ENCODE results near the gene OR6C1.
"Not testable (repeated sequence)": the region's sequence is repeated elsewhere in the genome, so short reads cannot be mapped to it uniquely, and the experiment has no call there.

OR6C1 gene

GRCh38 chr12:55314043-55314442, at the start of gene OR6C1:
TSS of gene OR6C1 (plus strand) at chr12:55314343. CDS start at chr12:55320600, 6,257 bp downstream.
- in situ Hi-C loops (cut with MboI; ENCODE audit: low sequenced_read_pairs), result no loop called here

GRCh38 chr12:55280991-55281390, 33.2 kb upstream of the OR6C1 start:
- in situ Hi-C loops (cut with MboI; ENCODE audit: low sequenced_read_pairs), result no loop called here

- in situ Hi-C loops (cut with MboI; ENCODE audit: low sequenced_read_pairs), result no loop called here
Measured at GRCh38 chr12:55289999-55290398, 24.1 kb upstream of the OR6C1 start.

GRCh38 chr12:55296469-55296868, 17.7 kb upstream of the OR6C1 start, which contains the start of gene OR6C6:
TSS of gene OR6C6 (minus strand) at chr12:55296569. CDS start at chr12:55295232, 1,337 bp downstream.
- in situ Hi-C loops (cut with MboI; ENCODE audit: low sequenced_read_pairs), result no loop called here

GRCh38 chr12:55320201-55320600, 6.1 kb downstream of the OR6C1 start:
- in situ Hi-C loops (cut with MboI; ENCODE audit: low sequenced_read_pairs), result no loop called here

- in situ Hi-C loops (cut with MboI; ENCODE audit: low sequenced_read_pairs), result not testable (repeated sequence)
Measured at GRCh38 chr12:55325801-55326200, 11.7 kb downstream of the OR6C1 start.

- in situ Hi-C loops (cut with MboI; ENCODE audit: low sequenced_read_pairs), result no loop called here
Measured at GRCh38 chr12:55330446-55330845, 16.3 kb downstream of the OR6C1 start, which contains the start of gene OR6C3. TSS of gene OR6C3 (plus strand) at chr12:55330746. CDS start at chr12:55331701, 955 bp downstream.

- in situ Hi-C loops (cut with MboI; ENCODE audit: low sequenced_read_pairs), result no loop called here
Measured at GRCh38 chr12:55336002-55336401, 21.9 kb downstream of the OR6C1 start.

GRCh38 chr12:55355338-55355737, 41.2 kb downstream of the OR6C1 start:
- in situ Hi-C loops (cut with MboI; ENCODE audit: low sequenced_read_pairs), result not testable (repeated sequence)

GRCh38 chr12:55362675-55363074, 48.5 kb downstream of the OR6C1 start, which contains the start of gene OR6C75:
TSS of gene OR6C75 (plus strand) at chr12:55362975. CDS start at chr12:55365111, 2,136 bp downstream.
- in situ Hi-C loops (cut with MboI; ENCODE audit: low sequenced_read_pairs), result no loop called here

- in situ Hi-C loops (cut with MboI; ENCODE audit: low sequenced_read_pairs), result no loop called here
Measured at GRCh38 chr12:55365086-55365485, 50.9 kb downstream of the OR6C1 start.
